ENCODE results near the gene GPATCH2.

GPATCH2 gene

GRCh38 chr1:217630711-217631591 lies at the start of gene GPATCH2, which contains the start of gene SPATA17:
Gene GPATCH2 (minus strand): TSS chr1:217631090. CDS start chr1:217630971, 119 bp downstream.
Gene SPATA17 (plus strand): TSS chr1:217631344. CDS start chr1:217631379, 35 bp downstream.
- Histone ChIP-seq H3K27ac (peak within 1 kb of the TSS; percentile 48 to 99 (median 95)), H3K4me3 (peak within 1 kb of the TSS; percentile 69 to 92 (median 78))

DNA sequence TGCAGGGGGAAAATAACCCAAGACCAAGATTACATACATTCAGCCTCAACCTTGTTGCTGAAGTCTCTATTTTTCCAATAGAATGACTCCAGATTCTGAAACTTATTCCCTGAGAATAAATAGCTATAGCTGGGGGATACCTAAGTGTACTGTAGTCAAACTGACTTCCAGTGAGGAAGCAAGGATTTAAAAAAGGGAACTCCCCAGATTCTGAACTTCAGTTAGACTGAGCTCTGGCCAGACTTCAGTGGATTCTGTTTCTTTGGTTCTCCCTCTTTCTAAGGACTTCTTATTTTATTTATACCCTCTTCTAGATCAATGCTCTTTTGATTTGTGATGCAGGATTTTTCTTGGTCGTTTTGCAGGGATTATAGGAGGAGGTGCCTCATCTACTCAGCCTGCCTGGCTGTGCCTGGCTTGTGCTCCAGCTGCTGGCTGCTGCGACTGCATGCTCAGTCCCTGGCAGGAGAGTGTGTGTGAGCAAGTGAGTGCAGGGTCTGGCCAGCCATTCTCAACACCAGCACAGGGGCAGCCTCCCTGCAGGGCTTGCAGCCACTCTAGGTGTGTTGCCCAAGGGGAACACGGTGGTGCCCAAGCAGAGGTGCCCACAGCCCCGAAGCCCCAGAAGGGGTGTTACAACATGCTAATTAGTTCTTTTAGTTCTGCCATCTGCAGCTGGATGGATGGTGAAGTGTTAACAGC lies 43.3 kb upstream of the GPATCH2 start:
- Histone ChIP-seq H3K4me3 (no peak overlapping the region), H3K27ac (no peak overlapping the region)

- no peak overlapping the region for H3K27ac ChIP-seq
- no peak overlapping the region for H3K4me3 ChIP-seq
These were observed 42.5 kb upstream of the GPATCH2 start for GRCh38 chr1:217673387-217673786.

GRCh38 chr1:217668351-217668940 lies 37.6 kb upstream of the GPATCH2 start:
- Histone ChIP-seq H3K4me3 (no peak overlapping the region), H3K27ac (no peak overlapping the region)

DNA sequence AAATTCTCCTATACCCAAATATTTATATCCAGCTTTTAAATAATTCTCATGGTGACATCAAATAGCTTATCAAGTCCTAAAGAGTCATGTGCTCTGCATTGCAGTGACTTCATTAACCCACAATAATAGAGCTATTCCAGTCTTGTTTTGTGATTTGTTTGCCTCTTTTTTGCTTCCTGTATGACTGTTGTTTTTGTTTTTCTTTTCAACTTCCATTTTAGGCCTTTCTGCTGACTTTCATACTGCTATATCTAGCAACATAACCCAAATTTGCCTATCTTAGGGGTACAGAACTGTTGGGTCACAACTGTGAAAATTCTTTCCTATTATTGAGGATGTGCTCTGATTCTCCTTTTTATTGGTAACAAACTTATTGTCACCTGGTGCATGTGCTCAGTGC lies 30.5 kb upstream of the GPATCH2 start:
- Histone ChIP-seq H3K27ac (no peak overlapping the region), H3K4me3 (no peak overlapping the region)

- Histone ChIP-seq H3K27ac (no peak overlapping the region), H3K4me3 (no peak overlapping the region)
These were observed 29.6 kb upstream of the GPATCH2 start for GRCh38 chr1:217660353-217661062.

DNA sequence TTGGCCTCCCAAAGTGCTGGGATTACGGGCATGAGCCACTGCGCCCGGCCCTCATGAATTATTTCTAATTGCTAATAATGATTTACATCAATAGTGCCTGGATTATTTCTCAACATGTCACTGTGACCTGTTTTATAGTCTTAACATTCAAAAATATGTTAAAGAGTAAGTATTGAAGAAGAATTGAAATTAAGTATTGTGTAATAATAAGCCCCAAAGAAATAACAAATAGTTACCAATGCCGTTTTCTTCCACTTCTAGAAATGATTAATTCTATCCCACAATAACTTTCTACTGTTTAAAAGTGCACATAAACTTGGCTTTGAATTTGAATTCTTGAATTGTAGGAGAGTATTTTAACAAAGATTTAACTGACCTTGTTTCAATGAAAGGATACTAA lies 19.8 kb upstream of the GPATCH2 start:
- Histone ChIP-seq H3K27ac (no peak overlapping the region), H3K4me3 (no peak overlapping the region)

DNA sequence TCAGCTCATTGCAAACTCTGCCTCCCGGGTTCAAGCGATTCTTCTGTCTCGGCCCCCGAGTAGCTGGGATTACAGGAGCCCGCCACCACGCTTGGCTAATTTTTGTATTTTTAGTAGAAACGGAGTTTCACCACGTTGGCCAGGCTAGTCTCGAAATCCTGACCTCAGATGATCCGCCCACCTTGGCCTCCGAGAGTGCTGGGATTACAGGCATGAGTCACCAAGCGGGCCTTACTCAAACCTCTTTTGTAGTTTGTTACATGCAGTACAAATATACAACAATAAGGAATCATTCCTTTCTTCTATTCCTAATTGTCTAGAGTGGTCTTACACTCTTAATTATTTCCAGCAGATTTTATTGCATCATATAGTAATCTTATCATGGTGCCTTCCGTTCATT lies 16.9 kb upstream of the GPATCH2 start:
- no peak overlapping the region for H3K27ac ChIP-seq
- no peak overlapping the region for H3K4me3 ChIP-seq

DNA sequence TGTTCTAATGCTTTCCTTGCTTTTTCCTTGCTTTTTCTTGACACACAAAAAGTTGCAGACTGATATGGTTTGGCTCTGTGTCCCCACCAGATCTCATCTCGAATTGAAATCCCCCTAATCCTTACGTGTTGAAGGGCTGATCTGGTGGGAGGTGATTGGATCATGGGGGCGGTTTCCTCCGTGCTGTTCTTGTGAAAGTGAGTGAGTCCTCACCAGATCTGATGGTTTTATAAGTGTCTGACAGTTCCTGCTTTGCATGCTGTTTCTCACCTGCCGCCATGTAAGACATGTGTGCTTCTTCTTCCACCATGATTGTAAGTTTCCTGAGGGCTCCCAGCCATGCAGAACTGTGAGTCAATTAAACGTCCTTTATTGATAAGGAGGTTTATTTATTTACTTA lies 11.6 kb upstream of the GPATCH2 start:
- H3K27ac ChIP-seq, result no peak overlapping the region
- no peak overlapping the region for H3K4me3 ChIP-seq

- Histone ChIP-seq H3K27ac (no peak overlapping the region), H3K4me3 (no peak overlapping the region)
These were observed 3.5 kb downstream of the GPATCH2 start for GRCh38 chr1:217627431-217627830.

GRCh38 chr1:217626321-217626720 lies 4.6 kb downstream of the GPATCH2 start:
- H3K27ac ChIP-seq, result no peak overlapping the region
- no peak overlapping the region for H3K4me3 ChIP-seq

DNA sequence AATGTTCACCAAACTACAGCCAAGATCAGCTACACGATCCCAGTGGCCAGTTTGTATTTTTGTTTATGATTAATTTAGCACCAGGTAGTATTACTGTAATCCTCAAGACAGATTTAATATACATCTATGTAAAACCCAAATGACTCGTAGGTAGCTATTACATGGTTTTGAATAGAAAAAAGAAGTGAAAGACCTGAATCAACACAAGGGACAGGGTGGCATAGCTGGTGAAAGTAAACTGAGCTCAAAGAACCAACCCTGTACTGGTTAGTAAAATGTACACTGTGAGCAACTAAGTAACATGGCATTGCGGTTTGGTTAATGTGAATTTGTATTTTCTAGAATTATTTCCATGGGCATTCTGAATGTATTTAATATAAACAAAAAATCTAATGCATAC lies 8.8 kb downstream of the GPATCH2 start:
- no peak overlapping the region for H3K27ac ChIP-seq
- no peak overlapping the region for H3K4me3 ChIP-seq

DNA sequence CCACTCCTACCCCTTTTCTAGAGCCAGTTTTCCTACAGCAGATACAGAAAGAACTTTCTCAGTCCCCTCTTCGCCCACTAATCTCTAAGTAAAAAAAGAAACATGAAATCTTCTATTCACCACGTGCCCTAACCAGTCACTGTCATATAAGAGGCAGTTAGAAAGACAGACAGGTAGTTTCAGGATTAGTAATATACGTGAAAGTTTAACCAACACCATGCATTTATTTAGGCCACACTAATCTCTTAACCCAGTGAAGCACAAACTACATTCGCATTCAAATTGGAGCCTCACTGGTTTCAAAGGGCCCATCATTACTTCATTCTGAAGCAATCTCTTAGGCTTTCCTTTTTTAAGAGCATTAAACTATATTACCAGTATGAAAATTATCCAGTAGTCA lies 10.1 kb downstream of the GPATCH2 start:
- Histone ChIP-seq H3K27ac (no peak overlapping the region), H3K4me3 (no peak overlapping the region)

- H3K4me3 ChIP-seq, result no peak overlapping the region
- H3K27ac ChIP-seq, result no peak overlapping the region
These were observed 13.8 kb downstream of the GPATCH2 start for GRCh38 chr1:217617126-217617525.

DNA sequence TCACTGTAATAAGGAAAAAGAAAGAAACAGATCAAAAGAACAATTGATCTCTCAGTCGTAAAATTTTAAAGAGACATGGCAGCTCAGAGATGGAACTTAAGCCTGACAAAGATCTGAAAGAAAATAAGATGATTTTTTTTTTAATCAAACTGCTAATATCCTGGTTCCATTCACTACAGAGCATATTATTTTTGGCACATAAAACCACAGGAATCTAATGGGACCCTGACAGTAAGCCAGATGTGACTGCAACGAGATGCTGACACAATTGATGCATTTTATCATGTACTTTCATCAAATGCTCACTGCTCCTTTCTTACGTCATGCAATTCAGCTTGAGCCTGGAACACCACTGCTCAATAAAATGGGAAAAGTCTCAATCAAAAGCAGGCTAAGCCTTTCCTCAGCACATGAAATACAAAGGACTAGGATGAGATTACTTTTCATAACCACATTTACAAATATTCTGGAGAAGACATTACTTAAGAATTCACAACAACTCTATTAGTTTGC lies 16.6 kb downstream of the GPATCH2 start:
- H3K4me3 ChIP-seq, result no peak overlapping the region
- no peak overlapping the region for H3K27ac ChIP-seq

DNA sequence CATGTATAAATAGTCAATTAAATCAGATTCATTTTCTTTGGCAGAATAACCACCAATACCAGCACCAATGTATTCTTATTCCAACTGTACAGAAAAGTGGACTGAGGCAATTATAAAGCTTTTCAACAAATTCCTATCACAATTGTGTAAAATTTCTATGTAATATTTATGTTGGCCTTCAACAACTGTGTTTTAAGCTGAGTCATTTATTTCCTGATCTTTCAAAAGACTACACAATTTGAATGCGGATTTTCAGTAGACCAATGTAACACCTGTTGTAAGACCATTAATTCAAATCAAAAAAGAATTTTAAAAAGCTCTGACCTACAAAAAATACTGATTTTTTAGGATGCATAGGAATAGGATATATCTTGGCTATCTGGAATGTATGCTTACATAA lies 25.5 kb downstream of the GPATCH2 start:
- H3K4me3 ChIP-seq, result no peak overlapping the region
- no peak overlapping the region for H3K27ac ChIP-seq

- Histone ChIP-seq H3K4me3 (no peak overlapping the region), H3K27ac (no peak overlapping the region)
These were observed 28.5 kb downstream of the GPATCH2 start for GRCh38 chr1:217602380-217602779.

DNA sequence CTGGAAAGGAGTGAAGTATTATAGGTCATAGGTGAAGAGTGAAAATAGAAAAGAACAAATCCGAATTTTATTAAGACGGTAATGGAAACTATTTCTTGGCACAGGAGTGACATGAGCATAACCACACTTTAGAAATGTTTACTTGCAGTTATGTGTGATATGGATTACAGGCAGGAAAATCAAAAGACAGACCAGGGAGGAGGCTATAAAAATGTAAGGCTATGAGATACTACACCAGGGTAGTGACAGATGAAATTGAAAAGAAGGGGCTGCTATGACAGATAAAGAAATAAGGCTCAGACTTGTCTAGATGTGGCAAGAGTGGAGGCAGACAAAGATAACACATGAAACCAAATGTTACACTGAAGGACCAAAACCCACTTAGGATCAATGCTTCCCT lies 31.7 kb downstream of the GPATCH2 start:
- no peak overlapping the region for H3K27ac ChIP-seq
- no peak overlapping the region for H3K4me3 ChIP-seq

DNA sequence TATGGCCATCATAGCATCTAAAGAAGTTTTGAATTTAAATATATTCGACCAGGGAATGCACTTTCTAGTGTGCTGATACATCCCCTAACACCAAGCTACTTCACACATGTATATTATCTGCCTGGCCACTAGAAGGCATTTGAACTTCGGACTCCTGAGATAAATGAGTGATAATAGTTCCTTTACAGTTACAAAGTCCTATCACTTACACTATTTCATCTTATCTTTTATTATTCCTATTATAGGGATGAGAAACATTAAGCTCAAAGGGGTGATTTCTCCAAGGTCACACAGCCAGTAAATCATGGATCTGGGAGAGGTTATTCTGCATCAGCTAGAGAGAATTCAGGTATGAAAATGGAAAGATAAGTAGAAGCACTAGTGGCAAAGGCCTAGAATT lies 40.3 kb downstream of the GPATCH2 start:
- no peak overlapping the region for H3K4me3 ChIP-seq
- no peak overlapping the region for H3K27ac ChIP-seq

DNA sequence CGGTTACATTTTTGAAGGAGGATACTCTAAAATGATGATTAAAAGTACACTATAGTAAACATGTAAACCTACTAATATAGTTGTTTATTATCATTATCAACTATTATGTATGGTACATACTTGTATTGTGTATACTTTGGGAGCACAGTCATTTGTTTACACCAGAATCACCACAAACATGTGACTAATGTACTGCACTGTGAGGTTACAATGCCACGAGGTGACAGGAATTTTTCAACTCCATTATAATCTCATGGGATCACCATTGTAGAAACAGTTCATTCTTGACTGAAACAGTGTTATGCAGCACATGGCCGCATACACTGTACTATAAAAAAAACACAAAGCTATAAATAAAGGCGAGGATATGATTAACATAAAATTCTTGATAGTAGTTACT lies 44.3 kb downstream of the GPATCH2 start:
- no peak overlapping the region for H3K4me3 ChIP-seq
- no peak overlapping the region for H3K27ac ChIP-seq

All from skin epidermis (tissue), 12 donors.